Activated naive CD4-positive, alpha-beta T cell treated with anti-CD3 and anti-CD28 coated beads, Interleukin-2, amount 50 U/mL, for 72 hours (primary cell): ENCODE data around the gene EFCAB6. TPM values are rescaled to one million over a fixed set of nuclear protein-coding genes. Genes with fewer than 3 reads are reported as not detected.

ENCODE experiments used
- ATAC-seq, 2 donors: fragments of 150-1000 bp; cut with Tn5 transposase; 2 replicates each; pipeline ENCODE4 v1.10.0; 2021; ENCODE audit warnings: mild to moderate bottlenecking in 2 of 2, moderate library complexity in 2 of 2
- DNase-seq, 2 donors: peaks; one replicate each; pipeline ENCODE4 v3.0.0; 2021 to 2022; ENCODE audit warnings: low spot score in 2 of 2
- H3K27ac Mint-ChIP-seq, 2 donors: one replicate each; pipeline ENCODE4 v1.8.0; 2022; ENCODE audit warnings: mild to moderate bottlenecking in 2 of 2, mixed read lengths in 2 of 2
- H3K36me3 Mint-ChIP-seq, 2 donors: one replicate each; pipeline ENCODE4 v1.8.0; 2022; ENCODE audit warnings: mixed read lengths in 2 of 2
- H3K9me3 Mint-ChIP-seq, 2 donors: one replicate each; pipeline ENCODE4 v1.8.0; 2022; ENCODE audit warnings: mixed read lengths in 2 of 2
- total RNA-seq, 2 donors: library from RNA; stranded (reverse); gene quantifications; one replicate each; pipeline ENCODE4 v1.2.3, GENCODE V29; 2022

The EFCAB6 gene
- total RNA-seq, 2 donors from 2014 or later = 0.27 to 0.80 TPM

DNA sequence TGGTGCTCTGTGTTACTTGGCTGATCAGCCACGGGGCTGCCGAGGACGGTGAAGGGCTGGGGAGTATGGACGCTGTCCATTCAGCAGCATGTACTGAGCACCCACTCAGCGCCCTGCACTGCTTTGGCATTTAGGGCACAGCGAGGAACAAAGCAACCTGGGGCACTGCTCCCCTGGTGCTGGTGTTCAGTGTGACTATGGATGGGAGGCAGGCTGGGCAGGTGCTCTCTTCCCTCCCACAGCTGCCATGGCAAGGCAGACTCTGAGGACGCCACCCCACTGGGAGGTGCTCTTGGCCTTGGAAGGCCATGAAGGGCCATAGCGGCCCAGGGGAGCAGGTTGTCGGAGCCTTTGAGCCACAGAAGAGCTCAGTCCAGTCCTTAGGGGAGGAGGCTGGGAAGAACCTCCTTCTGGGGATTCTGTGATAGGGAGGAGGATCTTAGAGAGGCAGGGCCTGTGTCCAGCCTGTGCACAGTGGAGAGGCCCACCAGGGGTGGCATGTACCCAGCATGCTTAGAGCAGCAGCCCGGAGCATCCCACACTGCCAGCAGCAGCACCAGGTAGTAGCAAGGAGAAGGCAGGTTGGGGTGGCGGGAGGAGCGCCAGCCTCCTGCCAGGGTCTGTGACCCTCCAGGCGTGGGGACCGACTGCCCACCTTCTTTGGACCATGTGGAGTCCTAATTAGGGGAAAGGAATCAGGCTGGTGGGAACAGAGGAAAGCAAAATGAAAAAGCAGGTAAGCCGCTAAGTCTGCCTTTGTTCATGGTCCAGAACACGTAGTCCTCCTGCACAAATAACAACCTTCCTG lies 258.4 kb downstream of the EFCAB6 start:
- Mint-ChIP-seq H3K9me3 (no peaks in the 10 kb centered on the region), H3K36me3 (no peaks in the 10 kb centered on the region), H3K27ac (peak overlapping the region in 1 of 2 donors; percentile 34)
- no peak for ATAC-seq
- no peak for DNase-seq

DNA sequence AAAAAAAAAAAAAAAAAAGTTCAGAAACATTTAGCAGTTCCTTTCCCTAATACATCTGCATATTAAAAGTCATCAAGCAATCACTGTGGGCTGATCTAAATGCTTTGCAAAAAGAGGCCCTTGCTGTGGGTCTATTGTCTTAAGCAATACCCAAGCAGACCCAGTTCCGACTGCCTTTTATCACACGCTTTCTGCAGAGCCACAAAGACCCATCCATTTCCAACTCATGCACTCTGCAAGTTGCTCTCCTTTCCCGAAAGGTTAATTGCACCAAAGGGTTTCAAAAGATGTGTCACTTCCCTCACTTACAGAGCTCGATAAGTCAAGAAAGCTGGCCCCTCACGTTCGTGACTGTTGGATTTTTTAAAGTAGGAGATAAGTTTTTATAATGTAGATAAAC lies 261.4 kb downstream of the EFCAB6 start:
- Mint-ChIP-seq H3K27ac (no peak overlapping the region), H3K9me3 (no peaks in the 10 kb centered on the region), H3K36me3 (no peaks in the 10 kb centered on the region)
- ATAC-seq (no peak), DNase-seq (no peak)

DNA sequence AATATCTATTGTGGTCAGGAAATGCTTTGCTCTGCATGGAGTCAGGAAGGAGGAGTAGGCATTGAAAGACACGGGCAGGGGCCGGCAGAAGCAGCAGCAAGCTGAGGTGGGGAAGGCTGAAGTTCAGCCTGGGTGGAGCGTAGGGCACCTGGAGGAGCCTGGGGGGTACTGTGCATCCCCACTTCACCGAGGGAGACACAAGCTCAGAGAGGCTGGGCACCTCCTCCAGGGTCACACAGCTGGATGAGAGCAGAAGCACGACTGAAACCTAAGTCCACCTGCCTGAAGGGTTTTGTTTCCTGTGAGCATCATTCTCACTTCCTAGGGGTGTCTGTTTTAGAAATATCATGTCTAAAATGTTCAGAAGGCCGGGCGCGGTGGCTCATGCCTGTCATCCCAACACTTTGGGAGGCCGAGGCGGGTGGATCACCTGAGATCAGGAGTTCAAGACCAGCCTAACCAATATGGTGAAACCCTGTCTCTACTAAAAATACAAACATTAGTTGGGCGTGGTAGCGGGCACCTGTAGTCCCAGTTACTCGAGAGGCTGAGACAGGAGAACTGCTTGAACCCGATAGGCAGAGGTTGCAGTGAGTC lies 262.0 kb downstream of the EFCAB6 start:
- peak overlapping the region in 1 of 2 donors; percentile 6 for H3K27ac Mint-ChIP-seq
- no peak for ATAC-seq

GRCh38 chr22:43546186-43546585 lies 265.9 kb downstream of the EFCAB6 start:
- H3K27ac Mint-ChIP-seq = no peak overlapping the region
- no peak for DNase-seq
- no peaks in the 10 kb centered on the region for H3K36me3 Mint-ChIP-seq
- ATAC-seq = no peak
- no peaks in the 10 kb centered on the region for H3K9me3 Mint-ChIP-seq

More for the DNA sequence above, 262.0 kb downstream of the EFCAB6 start:
- no peak for DNase-seq
- no peaks in the 10 kb centered on the region for H3K36me3 Mint-ChIP-seq
- no peaks in the 10 kb centered on the region for H3K9me3 Mint-ChIP-seq

GRCh38 chr22:43544289-43544673 lies 267.8 kb downstream of the EFCAB6 start:
- ATAC-seq (no peak), DNase-seq (no peak)
- H3K27ac Mint-ChIP-seq = no peak overlapping the region
- no peaks in the 10 kb centered on the region for H3K9me3 Mint-ChIP-seq
- H3K36me3 Mint-ChIP-seq = no peaks in the 10 kb centered on the region

- ATAC-seq = no peak
- no peak for DNase-seq
- no peaks in the 10 kb centered on the region for H3K9me3 Mint-ChIP-seq
- H3K27ac Mint-ChIP-seq = no peak overlapping the region
- H3K36me3 Mint-ChIP-seq = no peaks in the 10 kb centered on the region
Measured at GRCh38 chr22:43543522-43544288, 268.4 kb downstream of the EFCAB6 start.

- H3K9me3 Mint-ChIP-seq = no peaks in the 10 kb centered on the region
- ATAC-seq (no peak), DNase-seq (no peak)
- no peak overlapping the region for H3K27ac Mint-ChIP-seq
- H3K36me3 Mint-ChIP-seq = no peaks in the 10 kb centered on the region
Measured at GRCh38 chr22:43542681-43543521, 269.2 kb downstream of the EFCAB6 start.

- H3K27ac Mint-ChIP-seq = no peak overlapping the region
- no peak for DNase-seq
- no peaks in the 10 kb centered on the region for H3K36me3 Mint-ChIP-seq
Measured at GRCh38 chr22:43541462-43542407, 270.4 kb downstream of the EFCAB6 start.

DNA sequence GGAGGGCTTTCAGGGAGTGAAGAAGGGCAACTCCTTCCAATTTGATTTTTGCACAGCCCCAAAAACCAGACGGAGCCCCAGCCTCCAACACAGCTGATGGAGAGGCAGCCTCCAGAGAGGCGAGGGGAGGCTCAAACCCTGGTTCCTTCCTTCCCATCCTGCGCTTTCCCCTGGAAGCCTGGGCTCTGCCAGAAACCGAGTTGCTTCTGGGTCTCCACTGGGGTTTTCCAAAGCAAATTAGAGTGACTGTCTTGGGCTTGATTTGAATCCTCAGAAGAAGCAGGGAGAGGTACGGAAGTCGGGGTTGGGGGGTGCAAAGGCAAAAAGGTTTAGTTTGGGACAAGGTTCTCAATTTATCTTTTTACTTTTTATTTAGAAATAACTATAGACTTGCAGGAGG lies 271.1 kb downstream of the EFCAB6 start:
- no peaks in the 10 kb centered on the region for H3K36me3 Mint-ChIP-seq
- DNase-seq = no peak
- no peak overlapping the region for H3K27ac Mint-ChIP-seq
- no peaks in the 10 kb centered on the region for H3K9me3 Mint-ChIP-seq
- no peak for ATAC-seq

More at GRCh38 chr22:43541462-43542407, 270.4 kb downstream of the EFCAB6 start:
- no peaks in the 10 kb centered on the region for H3K9me3 Mint-ChIP-seq
- no peak for ATAC-seq

DNA sequence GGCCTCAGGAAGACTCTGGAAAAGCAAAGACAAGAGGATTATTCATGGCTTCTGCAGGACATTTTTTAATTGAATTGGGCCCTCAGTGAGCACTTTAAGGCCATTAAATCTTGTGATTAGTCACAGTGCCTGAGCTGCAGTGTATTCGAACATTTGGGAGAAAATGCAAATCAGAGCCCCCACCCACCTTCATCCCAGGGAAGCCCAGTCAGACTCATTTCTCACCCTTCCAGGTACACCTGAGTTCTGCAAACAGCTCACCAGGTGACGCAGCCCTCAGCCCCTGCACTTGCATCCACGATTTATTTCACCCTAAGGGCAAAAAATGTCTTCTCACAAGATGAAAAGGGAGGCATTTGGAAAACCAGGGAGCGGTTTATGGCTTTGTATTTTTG lies 271.6 kb downstream of the EFCAB6 start:
- Mint-ChIP-seq H3K27ac (no peak overlapping the region), H3K9me3 (no peaks in the 10 kb centered on the region), H3K36me3 (no peaks in the 10 kb centered on the region)
- ATAC-seq (no peak), DNase-seq (no peak)

GRCh38 chr22:43539572-43540528 lies 272.3 kb downstream of the EFCAB6 start:
- ATAC-seq = no peak
- DNase-seq = no peak
- Mint-ChIP-seq H3K36me3 (no peaks in the 10 kb centered on the region), H3K27ac (no peak overlapping the region), H3K9me3 (no peaks in the 10 kb centered on the region)

DNA sequence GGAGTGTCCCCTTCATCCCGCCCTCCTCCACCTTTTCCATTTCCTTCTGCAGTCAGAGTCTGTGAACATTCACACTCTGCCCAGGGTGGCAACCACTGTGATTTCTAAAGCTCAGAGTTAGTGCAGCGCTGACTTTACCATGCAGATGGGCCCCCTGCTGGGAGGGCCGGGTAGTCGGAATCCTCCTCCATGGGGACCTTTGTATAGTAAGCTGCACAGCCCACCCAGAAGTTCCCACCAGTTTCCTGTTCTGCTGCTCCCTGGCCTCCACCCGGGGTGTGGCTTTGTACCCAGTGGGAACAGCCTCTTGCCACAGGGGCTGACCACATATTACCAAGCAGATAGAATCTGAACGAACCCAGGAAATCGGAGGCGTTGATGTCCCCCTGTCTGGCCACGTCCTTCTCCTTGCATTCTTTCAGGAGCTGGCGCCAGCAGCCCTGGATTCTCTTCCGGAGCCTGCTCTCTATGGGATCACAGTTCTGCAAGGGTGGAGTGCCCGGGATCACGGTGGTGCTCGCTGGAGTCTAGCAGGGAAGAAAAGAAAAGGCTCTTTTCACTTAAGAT lies 275.0 kb downstream of the EFCAB6 start:
- ATAC-seq (no peak), DNase-seq (no peak)
- Mint-ChIP-seq H3K36me3 (no peaks in the 10 kb centered on the region), H3K9me3 (no peaks in the 10 kb centered on the region), H3K27ac (peak overlapping the region in 1 of 2 donors; percentile 67)

DNA sequence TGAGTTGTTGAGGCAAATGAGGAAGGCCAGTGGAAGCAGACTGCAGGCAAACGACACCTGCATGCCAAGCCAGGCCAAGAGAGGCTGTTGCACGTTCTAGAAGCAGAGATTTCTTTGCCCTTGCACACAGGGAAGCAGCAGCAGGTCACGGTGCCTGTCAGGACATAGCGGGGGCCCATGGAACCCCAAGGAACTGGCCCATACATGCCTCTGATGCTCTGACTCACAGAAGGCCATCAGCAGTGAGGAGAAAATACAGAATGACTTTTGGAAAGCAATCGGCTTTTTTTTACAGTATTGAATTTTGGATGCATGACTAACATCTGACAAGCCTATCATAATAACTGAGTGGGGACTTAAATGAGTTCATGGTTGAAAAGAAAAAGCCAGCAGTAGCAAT lies 276.4 kb downstream of the EFCAB6 start:
- no peaks in the 10 kb centered on the region for H3K9me3 Mint-ChIP-seq
- DNase-seq (no peak), ATAC-seq (no peak)
- no peak overlapping the region for H3K27ac Mint-ChIP-seq
- no peaks in the 10 kb centered on the region for H3K36me3 Mint-ChIP-seq

- no peak for ATAC-seq
- Mint-ChIP-seq H3K9me3 (no peaks in the 10 kb centered on the region), H3K27ac (no peak overlapping the region), H3K36me3 (no peaks in the 10 kb centered on the region)
- DNase-seq = no peak
Measured at GRCh38 chr22:43535336-43535735, 276.8 kb downstream of the EFCAB6 start.
